ENCODE data around the gene OR52D1.

The OR52D1 gene

DNA sequence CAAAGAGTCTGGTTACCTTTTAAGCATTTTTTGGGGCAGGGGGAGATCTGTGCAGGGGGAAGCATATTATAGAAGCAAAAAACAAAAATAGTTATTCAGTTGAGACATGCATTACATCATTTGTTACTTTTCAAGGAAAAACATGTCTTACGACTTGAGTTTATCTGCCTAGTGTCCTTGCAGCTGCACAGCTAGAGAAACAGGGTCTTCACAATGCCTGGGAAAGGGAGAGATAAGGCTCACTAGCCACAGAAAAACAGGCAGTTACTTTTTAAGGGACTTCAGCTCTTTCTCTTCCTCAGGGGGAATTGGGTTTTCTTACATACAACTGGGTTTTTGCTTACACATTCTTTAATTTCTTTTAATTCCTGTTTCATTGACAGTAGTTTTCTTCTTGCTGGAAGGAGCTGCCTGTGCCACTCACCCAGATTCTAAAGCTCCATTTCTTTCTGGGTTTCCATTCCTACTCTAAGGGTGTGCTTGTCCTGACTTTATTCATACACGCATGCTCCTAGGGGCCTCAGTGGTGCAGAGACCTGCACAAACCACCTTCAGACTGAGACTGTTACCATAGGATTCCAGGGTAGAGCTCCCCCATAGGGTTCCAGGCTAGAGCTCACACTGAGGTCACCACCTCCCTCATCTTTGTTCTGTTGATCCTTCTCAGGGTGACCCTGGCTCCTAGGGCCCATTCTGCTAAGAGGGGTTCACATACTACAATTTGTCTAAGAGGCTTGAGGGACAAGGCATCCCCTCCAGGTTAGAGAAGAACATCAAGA, 42.8 kb downstream of the OR52D1 start:
- TF ChIP-seq GATA3 (IDR thresholded peaks at IDR 0.05; ENCODE audit: low read depth, low read length) = no peak
- TF ChIP-seq GATA2 (IDR thresholded peaks at IDR 0.05; ENCODE audit: low read depth, low read length) = no peak

- TF ChIP-seq GATA2 (IDR thresholded peaks at IDR 0.05; ENCODE audit: low read depth, low read length) (no peak), GATA3 (IDR thresholded peaks at IDR 0.05; ENCODE audit: low read depth, low read length) (no peak)
Measured at GRCh38 chr11:5534046-5534445, 45.6 kb downstream of the OR52D1 start.

GRCh38 chr11:5536482-5536881, 48.0 kb downstream of the OR52D1 start:
- TF ChIP-seq GATA2 (IDR thresholded peaks at IDR 0.05; ENCODE audit: low read depth, low read length) (no peak), GATA3 (IDR thresholded peaks at IDR 0.05; ENCODE audit: low read depth, low read length) (no peak)

Measured in SH-SY5Y (cell line).